HepG2 (cell line): ENCODE data around the gene BTG4. TPM values are rescaled to one million over a fixed set of nuclear protein-coding genes. Genes with fewer than 3 reads are reported as not detected.

ENCODE experiments used
- ATAC-seq: fragments of 200-7000 bp; cut with Tn5 transposase; 3 replicates; pipeline ENCODE4 v1.9.1; 2020; ENCODE audit warnings: mild to moderate bottlenecking, moderate library complexity
- BruUV-seq: library from RNA; stranded (reverse); fragments of 400-500 nt; replicated peaks from 2 replicates; lab custom pipeline; 2021; lab: Mats Ljungman, UMichigan
- CTCF ChIA-PET: fragments of 300-600 bp; formaldehyde crosslinking; extraction: SDS; loops from one replicate; lab custom pipeline; 2021; ENCODE audit warnings: low total read pairs, inconsistent platforms, low intra/inter-chr PET ratio; lab: Yijun Ruan, JAX
- POLR2A ChIA-PET: fragments of 350-600 bp; sonication (Branson Sonifier 250); formaldehyde crosslinking; loops from one replicate; lab custom pipeline; 2020; ENCODE audit warnings: antibody characterized with exemption, inconsistent platforms; lab: Yijun Ruan, JAX
- DNase-seq: peaks from one replicate; pipeline ENCODE4 v3.0.0-alpha.2; 2015; ENCODE audit warnings: low spot score
- FAIRE-seq: peaks from 3 replicates; lab custom pipeline; 2011; peaks lifted over from hg19 to GRCh38; lab: Jason Lieb, UNC
- H2AFZ ChIP-seq: one replicate; pipeline ENCODE4 v1.6.1; 2011; ENCODE audit warnings: low read length, inconsistent platforms
- H3K27ac ChIP-seq: fragments of 300-600 bp; 3 replicates; pipeline ENCODE4 v1.8.0; 2011; ENCODE audit warnings: mixed run types, mild to moderate bottlenecking, mixed read lengths, low read length, inconsistent platforms; ENCODE audit not compliant: insufficient read depth; ENCODE audit errors: extremely low read length
- H3K27me3 ChIP-seq, 2 experiments: fragments of 200-600 bp in 1 of 2; 2 replicates in 1 of 2; 3 replicates in 1 of 2; pipeline versions ENCODE4 v1.6.0 to v1.8.0; 2011; ENCODE audit warnings: low read length in 2 of 2, mild to moderate bottlenecking in 2 of 2, moderate library complexity in 2 of 2, inconsistent platforms in 1 of 2; ENCODE audit not compliant: insufficient read depth in 2 of 2, control insufficient read depth in 1 of 2
- H3K36me3 ChIP-seq, 2 experiments: fragments of 200-600 bp in 1 of 2; replicated peaks in 1 of 2; 2 replicates in 1 of 2; 3 replicates in 1 of 2; pipeline versions ENCODE4 v1.5.1 to v1.8.0; 2011; ENCODE audit warnings: low read length in 2 of 2, inconsistent platforms in 1 of 2; ENCODE audit not compliant: insufficient read depth in 2 of 2, control insufficient read depth in 1 of 2
- H3K4me1 ChIP-seq: 2 replicates; pipeline ENCODE4 v1.5.1; 2012; ENCODE audit warnings: low read length, inconsistent platforms; ENCODE audit not compliant: insufficient read depth
- H3K4me2 ChIP-seq: 2 replicates; pipeline ENCODE4 v1.6.0; 2011; ENCODE audit warnings: low read depth, low read length, inconsistent platforms
- H3K4me3 ChIP-seq, 3 experiments: fragments of 200-600 bp in 1 of 3; sonication (generic), shearing (Covaris generic) in 1 of 3; replicated peaks in 1 of 3; 2 replicates each; pipeline ENCODE4 v1.5.1; 2011 to 2016; ENCODE audit warnings: low read length in 3 of 3, inconsistent platforms in 2 of 3, low read depth in 2 of 3, mild to moderate bottlenecking in 2 of 3, control low read depth in 1 of 3, mixed read lengths in 1 of 3; ENCODE audit not compliant: insufficient read depth in 1 of 3
- H3K79me2 ChIP-seq: one replicate; pipeline ENCODE4 v1.6.1; 2011; ENCODE audit warnings: low read length, inconsistent platforms; ENCODE audit not compliant: insufficient read depth
- H3K9ac ChIP-seq: 2 replicates; pipeline ENCODE4 v1.6.0; 2011; ENCODE audit warnings: mild to moderate bottlenecking, low read depth, low read length, inconsistent platforms; ENCODE audit not compliant: insufficient read depth
- H3K9me3 ChIP-seq: 2 replicates; pipeline ENCODE4 v1.5.1; 2012; ENCODE audit warnings: mild to moderate bottlenecking, low read length
- H4K20me1 ChIP-seq: 2 replicates; pipeline ENCODE4 v1.6.0; 2011; ENCODE audit warnings: inconsistent platforms, mild to moderate bottlenecking, low read length, moderate library complexity; ENCODE audit not compliant: insufficient read depth
- GATAD1 ChIP-seq: IDR thresholded peaks from 2 replicates; pipeline ENCODE4 v1.6.1; 2016; ENCODE audit warnings: missing genetic modification reagents, missing compliant biosample characterization
- JUND ChIP-seq: sonication (generic); formaldehyde crosslinking; IDR thresholded peaks from 2 replicates; pipeline ENCODE4 v1.8.0; 2022; ENCODE audit warnings: mild to moderate bottlenecking, missing genetic modification reagents
- NAIF1 ChIP-seq: sonication (generic); formaldehyde crosslinking; IDR thresholded peaks from 2 replicates; pipeline ENCODE4 v1.5.0; 2020; ENCODE audit warnings: mild to moderate bottlenecking, missing genetic modification reagents, borderline replicate concordance
- SNRNP70 ChIP-seq: fragments of 200-400 bp; formaldehyde crosslinking; IDR thresholded peaks from 2 replicates; pipeline ENCODE4 v1.6.1; 2017; ENCODE audit warnings: mild to moderate bottlenecking, low read depth, low read length, moderate library complexity
- TGIF2 ChIP-seq: IDR thresholded peaks from 2 replicates; pipeline ENCODE4 v1.6.1; 2016; ENCODE audit warnings: control low read depth, missing compliant biosample characterization
- YY1 ChIP-seq: IDR thresholded peaks from 2 replicates; pipeline ENCODE4 v1.6.1; 2011; ENCODE audit warnings: low read length, low read depth, moderate library complexity, mild to moderate bottlenecking; ENCODE audit not compliant: insufficient read depth, insufficient replicate concordance
- ZNF598 ChIP-seq: sonication (generic); formaldehyde crosslinking; IDR thresholded peaks from 2 replicates; pipeline ENCODE4 v1.5.1; 2020; ENCODE audit warnings: mild to moderate bottlenecking, missing genetic modification reagents, borderline replicate concordance
- ZNF784 ChIP-seq: sonication (generic); formaldehyde crosslinking; IDR thresholded peaks from 2 replicates; pipeline ENCODE4 v1.5.1; 2020; ENCODE audit warnings: missing genetic modification reagents, mild to moderate bottlenecking, borderline replicate concordance
- ZNF816 ChIP-seq: sonication (generic); formaldehyde crosslinking; IDR thresholded peaks from 2 replicates; pipeline ENCODE4 v1.8.0; 2022; ENCODE audit warnings: missing genetic modification reagents, mild to moderate bottlenecking, borderline replicate concordance
- ZNF841 ChIP-seq: sonication (generic); formaldehyde crosslinking; IDR thresholded peaks from 2 replicates; pipeline ENCODE4 v1.8.1; 2023; ENCODE audit warnings: missing genetic modification reagents, borderline replicate concordance
- WGBS: methylation state at CpG from one replicate; pipeline ENCODE4 v1.1.6; 2017; ENCODE audit warnings: low lambda C conversion rate; 5-methylcytosine and 5-hydroxymethylcytosine counted together
- in situ Hi-C: cut with HindIII; loops from 2 replicates; pipeline ENCODE4 v1.10.0; 2017; ENCODE audit warnings: low pct_unique_long_range_greater_than_20kb; ENCODE audit not compliant: extremely low pct_ligation_motif_present
- intact Hi-C: fragments of 100-400 bp; cut with micrococcal nuclease; formaldehyde crosslinking; loops from one replicate; pipeline ENCODE4 v1.10.0; 2022; ENCODE audit not compliant: unreplicated experiment
- polyA plus RNA-seq, 8 experiments: library from polyadenylated mRNA; depleted of rRNA in 3 of 8; stranded (reverse) in 7 of 8; unstranded in 1 of 8; fragments of >200 nt; fragmentation: Illumina TruSeq in 4 of 8; extraction: Trizol in 4 of 8; gene quantifications; 2 replicates each; pipeline versions ENCODE4 v1.2.1 to v1.2.3, GENCODE V29; 2011 to 2016; ENCODE audit warnings: low read depth in 4 of 8, missing spikeins in 1 of 8, mixed read lengths in 1 of 8; ENCODE audit not compliant: insufficient read depth in 1 of 8
- total RNA-seq, 5 experiments: library from RNA; depleted of rRNA; stranded (reverse); fragments of >200 nt; fragmentation: Illumina TruSeq; extraction: Trizol; gene quantifications; 2 replicates each; pipeline ENCODE4 v1.2.3, GENCODE V29; 2016; ENCODE audit warnings: low read depth in 1 of 5

BTG4 gene
- total and polyA plus RNA-seq, 2 of the 13 experiments (the other 11 are each of a cell fraction or from before 2014, with no cell fraction given), result not detected

GRCh38 chr11:111452817-111453552 is 59.2 kb downstream of the BTG4 start:
- in situ Hi-C loops (loop anchor here (10.0 kb wide), 1 partner anchor 382 kb away; no protein-coding TSS in a partner anchor), intact Hi-C loops (loop anchor here (5.0 kb wide), 1 partner anchor 109 kb away; no protein-coding TSS in a partner anchor)
- Histone ChIP-seq H3K36me3 (no peaks in the 10 kb centered on the region), H3K9me3 (no peaks in the 10 kb centered on the region), H4K20me1 (no peaks in the 10 kb centered on the region), H3K4me1 (peaks cover 37% of the 10 kb centered on the region), H3K27me3 (peaks cover 8 to 40% of the 10 kb centered on the region in 2 experiments; a peak in 4 of 5 replicates), H2AFZ (no peak overlapping the region), H3K79me2 (no peaks in the 10 kb centered on the region), H3K27ac (no peak overlapping the region), H3K4me3 (no peak overlapping the region), H3K4me2 (no peak overlapping the region), H3K9ac (no peak overlapping the region)
- no peak for TF ChIP-seq ZNF816 (CRISPR knock-in tag)
- no peak for TF ChIP-seq GATAD1 (CRISPR knock-in tag)
- no peak for TF ChIP-seq ZNF784 (CRISPR knock-in tag)
- TF ChIP-seq SNRNP70, result no peak
- TF ChIP-seq YY1, result no peak
- no peak for TF ChIP-seq TGIF2 (CRISPR knock-in tag)
- no peak for TF ChIP-seq JUND
- no peak for TF ChIP-seq ZNF841 (CRISPR knock-in tag)
- no peak for TF ChIP-seq ZNF598
- no peak for TF ChIP-seq NAIF1 (CRISPR knock-in tag)
- FAIRE-seq (no peak), DNase-seq (no peak), ATAC-seq (no peak)
- CTCF ChIA-PET, result no interaction called here
- POLR2A ChIA-PET, result no interaction called here
- BruUV-seq, result no TSS peak
- WGBS, result 32% methylated on average over 10 of the region's 10 CpGs
